ENCODE data around the gene CPA4.

CPA4 gene

DNA sequence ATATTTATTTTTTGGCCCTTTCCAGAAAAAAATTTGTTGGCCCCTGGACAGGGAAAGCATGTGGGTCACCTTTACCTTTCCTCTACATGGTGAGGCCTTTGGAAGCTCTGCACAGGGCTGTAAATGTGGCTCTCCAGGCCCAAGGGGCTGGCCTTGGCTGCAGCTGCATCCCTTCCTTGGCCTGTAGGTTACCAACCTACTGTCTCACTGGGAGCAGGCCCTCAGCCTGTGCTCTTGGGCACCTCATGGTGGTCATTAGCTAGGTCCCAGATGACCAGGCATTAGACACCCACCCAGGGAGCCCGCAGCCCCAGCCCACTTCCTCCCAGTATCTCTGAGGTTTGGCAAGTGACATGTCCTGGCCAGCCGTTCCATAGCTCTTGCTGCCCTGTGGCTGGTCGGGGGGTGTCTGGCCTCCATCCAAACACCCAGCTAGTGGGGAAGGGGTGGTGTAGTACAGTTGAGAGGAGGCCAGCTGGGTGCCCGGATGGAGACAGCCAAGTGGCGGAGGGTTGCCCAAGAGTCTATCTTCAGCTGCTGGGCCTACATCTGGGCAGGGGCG is 44.5 kb downstream of the CPA4 start:
- no peak overlapping the region for H3K27ac ChIP-seq

DNA sequence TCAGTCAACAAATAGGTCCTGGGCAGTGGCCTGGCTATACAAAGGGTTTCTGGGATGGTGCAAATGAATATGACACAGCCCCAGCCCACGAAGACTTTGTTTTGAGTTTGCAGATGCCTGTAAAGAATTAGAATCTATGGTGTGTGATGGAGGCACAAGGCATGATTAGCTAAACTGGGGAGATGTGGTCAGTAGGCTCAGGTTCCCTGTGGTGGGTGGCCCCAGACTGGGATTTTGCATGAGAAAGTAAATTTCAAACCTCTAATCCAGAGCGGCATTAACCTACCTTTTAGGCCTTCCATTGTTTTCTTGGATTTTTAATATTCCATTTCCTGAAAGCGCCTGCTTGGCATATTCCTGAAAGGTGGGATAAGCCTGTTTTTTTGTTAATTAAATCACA is 45.3 kb downstream of the CPA4 start:
- no peak overlapping the region for H3K27ac ChIP-seq

More for the DNA sequence above, 44.5 kb downstream of the CPA4 start:
- no peak for TF ChIP-seq ZFX (IDR thresholded peaks at IDR 0.05; ENCODE audit: borderline replicate concordance)
- TF ChIP-seq, protein P1, sequence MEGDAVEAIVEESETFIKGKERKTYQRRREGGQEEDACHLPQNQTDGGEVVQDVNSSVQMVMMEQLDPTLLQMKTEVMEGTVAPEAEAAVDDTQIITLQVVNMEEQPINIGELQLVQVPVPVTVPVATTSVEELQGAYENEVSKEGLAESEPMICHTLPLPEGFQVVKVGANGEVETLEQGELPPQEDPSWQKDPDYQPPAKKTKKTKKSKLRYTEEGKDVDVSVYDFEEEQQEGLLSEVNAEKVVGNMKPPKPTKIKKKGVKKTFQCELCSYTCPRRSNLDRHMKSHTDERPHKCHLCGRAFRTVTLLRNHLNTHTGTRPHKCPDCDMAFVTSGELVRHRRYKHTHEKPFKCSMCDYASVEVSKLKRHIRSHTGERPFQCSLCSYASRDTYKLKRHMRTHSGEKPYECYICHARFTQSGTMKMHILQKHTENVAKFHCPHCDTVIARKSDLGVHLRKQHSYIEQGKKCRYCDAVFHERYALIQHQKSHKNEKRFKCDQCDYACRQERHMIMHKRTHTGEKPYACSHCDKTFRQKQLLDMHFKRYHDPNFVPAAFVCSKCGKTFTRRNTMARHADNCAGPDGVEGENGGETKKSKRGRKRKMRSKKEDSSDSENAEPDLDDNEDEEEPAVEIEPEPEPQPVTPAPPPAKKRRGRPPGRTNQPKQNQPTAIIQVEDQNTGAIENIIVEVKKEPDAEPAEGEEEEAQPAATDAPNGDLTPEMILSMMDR (IDR thresholded peaks at IDR 0.05), result no peak

DNA sequence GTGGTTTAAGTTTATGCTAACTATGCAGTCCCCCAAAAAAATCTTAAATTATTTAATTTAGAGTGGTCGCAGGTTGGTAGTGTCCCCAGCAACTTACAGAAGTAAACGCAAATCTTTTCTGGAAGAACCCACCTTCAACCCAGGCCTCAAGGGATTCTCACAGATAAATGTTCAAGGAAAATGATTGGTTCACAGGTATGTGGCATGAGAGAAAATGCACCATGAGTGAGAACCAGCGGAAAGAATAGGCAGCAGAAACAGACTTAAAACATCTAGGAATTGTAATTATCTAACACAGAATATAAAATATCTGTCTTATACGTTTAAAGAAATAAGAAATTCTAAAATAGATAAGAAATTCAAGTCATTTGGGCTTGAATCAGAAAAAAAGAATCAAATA is 48.9 kb downstream of the CPA4 start:
- no peak overlapping the region for H3K27ac ChIP-seq
- TF ChIP-seq ZFX (IDR thresholded peaks at IDR 0.05; ENCODE audit: borderline replicate concordance), result no peak
- TF ChIP-seq, protein P1 (IDR thresholded peaks at IDR 0.05), result no peak

More for the DNA sequence above, 45.3 kb downstream of the CPA4 start:
- TF ChIP-seq, protein P1 (IDR thresholded peaks at IDR 0.05), result no peak
- no peak for TF ChIP-seq ZFX (IDR thresholded peaks at IDR 0.05; ENCODE audit: borderline replicate concordance)

DNA sequence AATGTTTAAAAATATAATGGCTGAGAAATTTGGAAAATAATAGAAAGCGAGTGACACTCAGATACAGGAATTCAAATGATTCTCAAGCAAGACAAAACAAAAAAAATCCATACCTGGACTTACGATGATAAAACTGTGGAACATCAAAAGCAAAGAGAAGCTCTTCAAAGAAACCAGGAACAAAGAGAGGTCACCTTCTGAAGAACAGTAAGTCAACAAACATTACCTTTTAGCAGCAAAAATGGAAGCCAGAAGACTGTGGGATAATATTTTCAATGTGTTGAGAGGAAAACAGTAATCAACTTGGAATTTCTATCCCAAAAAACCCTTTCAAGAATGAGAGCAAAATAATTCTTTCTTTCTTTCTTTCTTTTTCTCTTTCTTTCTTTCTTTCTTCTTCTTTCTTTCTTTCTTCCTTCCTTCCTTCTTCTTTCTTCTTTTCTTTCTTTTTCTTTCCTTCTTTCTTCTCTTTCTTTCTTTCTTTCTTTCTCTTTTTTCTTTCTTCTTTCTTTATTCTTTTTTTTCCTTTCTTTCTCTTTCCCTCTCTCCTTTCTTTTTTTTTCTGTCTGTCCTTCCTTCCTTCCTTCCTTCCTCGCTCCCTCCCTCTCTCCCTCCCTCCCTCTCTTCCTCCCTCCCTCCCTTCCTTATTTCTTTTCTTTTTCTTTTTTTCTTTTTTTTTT is 49.9 kb downstream of the CPA4 start:
- no peak overlapping the region for H3K27ac ChIP-seq
- no peak for TF ChIP-seq ZFX (IDR thresholded peaks at IDR 0.05; ENCODE audit: borderline replicate concordance)
- TF ChIP-seq, protein P1 (IDR thresholded peaks at IDR 0.05), result no peak

DNA sequence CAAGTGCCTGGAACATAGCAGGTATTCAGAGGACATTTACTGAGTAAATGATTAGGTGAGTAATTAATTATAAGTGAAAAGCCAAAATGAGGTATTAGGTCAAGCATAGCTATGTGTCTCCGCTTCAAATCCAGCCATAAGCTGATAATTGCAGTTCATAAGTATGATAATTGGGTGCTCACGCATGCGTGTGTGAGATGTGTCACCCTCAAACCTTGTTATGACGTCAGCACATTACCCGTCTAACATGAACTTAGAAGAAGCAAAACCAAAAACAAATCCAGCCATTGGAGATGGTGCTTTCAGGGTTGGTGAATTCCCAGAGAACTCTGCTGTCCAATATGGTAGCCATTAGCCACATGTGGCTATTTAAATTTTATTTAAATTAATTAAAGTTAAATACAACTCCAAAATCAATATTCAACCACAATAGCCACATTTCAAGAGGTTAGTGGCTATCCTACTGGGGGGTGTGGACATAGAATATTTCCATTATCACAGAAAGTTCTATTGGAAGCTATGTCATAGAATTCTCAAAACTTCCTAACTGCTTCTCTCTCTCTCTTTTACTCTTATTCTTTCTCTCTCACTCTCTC is 51.4 kb downstream of the CPA4 start, which contains the start of gene CPA5:
TSS of gene CPA5 (plus strand) at position 546 of the 596 bp plus-strand sequence. CDS start 1,670 bp downstream, outside the sequence.
- H3K27ac ChIP-seq, result no peak within 1 kb of the TSS
- TF ChIP-seq ZFX (IDR thresholded peaks at IDR 0.05; ENCODE audit: borderline replicate concordance), result no peak
- TF ChIP-seq, protein P1 (IDR thresholded peaks at IDR 0.05), result no peak

DNA sequence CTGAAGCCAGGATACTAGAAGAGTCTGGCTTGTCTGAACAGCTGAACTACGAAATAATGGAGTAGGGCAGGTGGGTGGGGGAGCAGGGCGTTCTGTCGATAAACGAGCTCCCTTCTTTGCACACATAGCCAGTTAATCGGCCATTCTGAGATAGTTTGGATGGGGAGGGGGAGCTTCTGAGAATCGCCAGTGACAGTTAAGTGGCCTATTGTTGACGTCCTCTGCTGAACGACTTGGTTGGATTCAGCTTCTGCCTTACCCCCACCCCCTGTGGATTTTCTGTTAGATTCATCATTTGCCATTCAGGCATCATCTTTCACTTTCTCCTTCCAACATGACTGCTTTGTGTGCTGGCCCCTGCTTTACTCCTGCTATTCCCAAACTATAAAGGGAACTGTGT is 52.2 kb downstream of the CPA4 start:
- no peak for TF ChIP-seq ZFX (IDR thresholded peaks at IDR 0.05; ENCODE audit: borderline replicate concordance)
- TF ChIP-seq, protein P1 (IDR thresholded peaks at IDR 0.05), result no peak
- H3K27ac ChIP-seq, result no peak overlapping the region

DNA sequence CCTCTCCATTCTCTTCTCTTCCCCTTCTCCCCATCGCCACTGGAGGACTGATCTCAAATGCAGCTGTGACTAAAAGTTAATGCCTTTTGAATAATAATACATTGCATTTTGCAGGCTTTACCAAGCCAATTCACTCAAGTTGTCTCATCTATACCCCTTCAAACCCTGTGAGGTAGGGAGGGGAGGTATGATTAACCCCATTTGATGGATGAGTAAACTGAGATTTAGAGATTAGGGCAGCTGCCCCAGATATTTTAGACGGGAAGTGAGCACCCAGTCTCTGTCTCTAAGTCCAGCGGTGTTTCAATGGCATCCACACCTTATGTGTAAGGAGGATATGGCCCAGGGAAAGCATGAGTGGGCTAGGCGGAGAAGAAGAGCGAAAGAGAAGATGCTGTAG is 52.8 kb downstream of the CPA4 start:
- no peak for TF ChIP-seq ZFX (IDR thresholded peaks at IDR 0.05; ENCODE audit: borderline replicate concordance)
- TF ChIP-seq, protein P1 (IDR thresholded peaks at IDR 0.05), result no peak
- H3K27ac ChIP-seq, result no peak overlapping the region

Data from 22Rv1 (cell line).